ENCODE results near the gene CPEB3. TPM values are rescaled to one million over a fixed set of nuclear protein-coding genes. Genes with fewer than 3 reads are reported as not detected.
"Not testable (repeated sequence)": the region's sequence is repeated elsewhere in the genome, so short reads cannot be mapped to it uniquely, and the experiment has no call there.

CPEB3 gene
- total and polyA plus RNA-seq, 8 donors = 2.1 to 7.0 (median 4.4) TPM

DNA sequence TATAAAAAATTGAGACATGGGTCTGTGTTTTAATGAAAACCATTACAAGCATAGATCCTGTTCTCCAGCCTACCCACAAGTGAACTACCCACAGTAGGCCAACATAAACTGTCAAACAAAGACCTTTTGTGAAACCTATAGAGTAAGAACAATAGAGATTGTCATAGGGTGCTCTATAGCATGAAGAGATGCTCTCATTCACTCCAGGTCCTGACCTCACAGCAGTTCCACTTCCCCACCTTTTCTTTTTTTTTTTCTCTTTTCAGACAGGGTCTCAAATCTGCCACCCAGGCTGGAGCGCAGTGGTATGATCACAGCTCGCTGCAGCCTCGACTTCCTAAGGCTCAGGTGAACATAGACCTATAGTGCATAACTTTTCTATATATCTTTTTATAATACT, 72.3 kb downstream of the CPEB3 start:
- 96 to 97% methylated on average over 3 of the region's 3 CpGs for WGBS, 2 donors
- intact Hi-C loops (cut with DNase I) = no loop called here
- TF ChIP-seq, protein P1, sequence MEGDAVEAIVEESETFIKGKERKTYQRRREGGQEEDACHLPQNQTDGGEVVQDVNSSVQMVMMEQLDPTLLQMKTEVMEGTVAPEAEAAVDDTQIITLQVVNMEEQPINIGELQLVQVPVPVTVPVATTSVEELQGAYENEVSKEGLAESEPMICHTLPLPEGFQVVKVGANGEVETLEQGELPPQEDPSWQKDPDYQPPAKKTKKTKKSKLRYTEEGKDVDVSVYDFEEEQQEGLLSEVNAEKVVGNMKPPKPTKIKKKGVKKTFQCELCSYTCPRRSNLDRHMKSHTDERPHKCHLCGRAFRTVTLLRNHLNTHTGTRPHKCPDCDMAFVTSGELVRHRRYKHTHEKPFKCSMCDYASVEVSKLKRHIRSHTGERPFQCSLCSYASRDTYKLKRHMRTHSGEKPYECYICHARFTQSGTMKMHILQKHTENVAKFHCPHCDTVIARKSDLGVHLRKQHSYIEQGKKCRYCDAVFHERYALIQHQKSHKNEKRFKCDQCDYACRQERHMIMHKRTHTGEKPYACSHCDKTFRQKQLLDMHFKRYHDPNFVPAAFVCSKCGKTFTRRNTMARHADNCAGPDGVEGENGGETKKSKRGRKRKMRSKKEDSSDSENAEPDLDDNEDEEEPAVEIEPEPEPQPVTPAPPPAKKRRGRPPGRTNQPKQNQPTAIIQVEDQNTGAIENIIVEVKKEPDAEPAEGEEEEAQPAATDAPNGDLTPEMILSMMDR (IDR thresholded peaks at IDR 0.05) = no peak

DNA sequence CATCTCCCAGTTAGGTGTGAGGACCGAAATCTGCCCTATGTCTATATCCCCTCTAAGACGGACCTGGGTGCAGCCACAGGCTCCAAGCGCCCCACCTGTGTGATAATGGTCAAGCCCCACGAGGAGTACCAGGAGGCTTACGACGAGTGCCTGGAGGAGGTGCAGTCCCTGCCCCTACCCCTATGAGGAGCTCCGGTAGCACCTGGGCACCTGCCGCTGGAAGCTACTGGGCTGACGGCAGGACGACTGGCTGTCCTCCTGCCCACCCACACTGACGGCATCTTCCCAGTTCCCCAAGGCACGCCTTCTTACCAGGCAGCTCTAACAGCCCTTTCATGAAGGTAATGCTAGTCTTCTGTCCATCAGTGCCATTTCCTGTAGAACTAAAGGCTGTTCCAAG, 74.3 kb downstream of the CPEB3 start:
- H3K4me1 ChIP-seq; DNase-seq; H3K36me3 ChIP-seq; H3K27me3 ChIP-seq; H3K4me3 ChIP-seq; intact Hi-C loops (cut with DNase I); H3K9me3 ChIP-seq; H3K27ac ChIP-seq; FAIRE-seq: not testable (repeated sequence)
- 94 to 96% methylated on average over 12 of the region's 12 CpGs for whole genome bisulfite sequencing, 2 donors
- peak in 1 of 4 donors; percentile 44 for ATAC-seq

More for the DNA sequence above, 72.3 kb downstream of the CPEB3 start:
- no peak for ATAC-seq
- DNase-seq = no peak
- H3K4me1 ChIP-seq = no peaks in the 10 kb centered on the region
- no peaks in the 10 kb centered on the region for H3K9me3 ChIP-seq
- H3K4me3 ChIP-seq = no peak overlapping the region
- no peak for FAIRE-seq
- no peaks in the 10 kb centered on the region for H3K27me3 ChIP-seq
- no peak overlapping the region for H3K27ac ChIP-seq
- H3K36me3 ChIP-seq = no peaks in the 10 kb centered on the region

DNA sequence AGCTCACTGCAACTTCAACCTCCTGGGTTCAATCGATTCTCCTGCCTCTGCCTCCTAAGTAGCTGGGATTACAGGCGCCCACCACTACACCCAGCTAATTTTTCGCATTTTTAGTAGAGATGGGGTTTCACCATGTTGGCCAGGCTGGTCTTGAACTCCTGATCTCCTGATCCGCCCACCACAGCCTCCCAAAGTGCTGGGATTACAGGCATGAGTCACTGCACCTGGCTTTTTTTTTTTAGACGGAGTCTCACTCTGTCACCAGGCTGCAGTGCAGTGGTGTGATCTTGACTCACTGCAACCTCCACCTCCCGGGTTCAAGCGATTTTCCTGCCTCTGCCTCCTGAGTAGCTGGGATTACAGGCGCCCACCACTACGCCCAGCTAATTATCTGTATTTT, 75.7 kb downstream of the CPEB3 start:
- WGBS, 2 donors = 94 to 98% methylated on average over 9 of the region's 9 CpGs

DNA sequence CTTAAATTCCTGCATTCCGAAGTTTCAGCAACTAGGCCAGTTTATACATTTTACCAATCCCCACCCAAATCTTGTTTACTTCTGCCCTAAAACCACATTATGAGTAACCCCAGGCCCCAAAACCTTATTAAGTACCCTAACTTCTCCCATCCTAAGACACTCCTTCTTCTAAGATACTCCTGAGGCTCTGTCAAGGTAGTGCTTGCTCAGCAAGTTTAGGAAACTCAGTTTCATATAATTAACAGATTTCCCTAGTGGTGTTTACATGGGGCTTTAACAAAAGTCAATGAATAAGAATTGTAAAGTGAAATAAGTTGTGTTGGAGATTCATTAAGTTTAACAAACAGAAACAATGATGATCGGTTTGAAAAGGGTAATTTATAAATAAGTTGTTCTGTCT, 77.8 kb downstream of the CPEB3 start:
- no peak for FAIRE-seq
- no peaks in the 10 kb centered on the region for H3K36me3 ChIP-seq
- intact Hi-C loops (cut with DNase I) = no loop called here

More for the DNA sequence above, 75.7 kb downstream of the CPEB3 start:
- FAIRE-seq; H3K9me3 ChIP-seq; DNase-seq; ATAC-seq; intact Hi-C loops (cut with DNase I); H3K27me3 ChIP-seq; H3K27ac ChIP-seq; H3K4me3 ChIP-seq; H3K36me3 ChIP-seq: not testable (repeated sequence)
- H3K4me1 ChIP-seq = peaks cover 0 to 12% (median 0%) of the 10 kb centered on the region in 3 donors

DNA sequence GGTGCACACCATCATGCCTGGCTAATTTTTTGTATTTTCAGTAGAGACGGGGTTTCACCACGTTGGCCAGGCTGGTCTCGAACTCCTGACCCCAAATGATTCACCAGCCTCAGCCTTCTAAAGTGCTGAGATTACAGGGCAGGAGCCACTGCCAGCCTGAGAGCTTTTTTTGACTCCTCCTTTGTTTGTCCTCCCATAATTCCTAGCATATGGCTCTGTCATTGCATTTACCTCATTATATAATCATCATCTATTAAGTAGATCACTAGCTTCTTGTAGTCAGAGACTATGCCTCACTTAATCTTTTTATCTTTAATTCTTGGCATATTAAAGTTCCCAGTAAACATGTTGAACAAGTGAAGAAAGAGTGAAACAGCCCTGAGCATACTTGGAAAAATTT, 82.1 kb downstream of the CPEB3 start:
- TF ChIP-seq, protein P1 (IDR thresholded peaks at IDR 0.05) = no peak
- ATAC-seq = no peak
- H3K27me3 ChIP-seq = no peaks in the 10 kb centered on the region
- peaks cover 0 to 16% (median 0%) of the 10 kb centered on the region in 3 donors for H3K4me1 ChIP-seq
- H3K27ac ChIP-seq = no peak overlapping the region
- FAIRE-seq = no peak
- intact Hi-C loops (cut with DNase I) = no loop called here
- H3K36me3 ChIP-seq = no peaks in the 10 kb centered on the region
- 83 to 89% methylated on average over 3 of the region's 3 CpGs for WGBS, 2 donors
- H3K9me3 ChIP-seq = no peaks in the 10 kb centered on the region
- DNase-seq = no peak
- H3K4me3 ChIP-seq = no peak overlapping the region

More for the DNA sequence above, 77.8 kb downstream of the CPEB3 start:
- TF ChIP-seq, protein P1 (IDR thresholded peaks at IDR 0.05) = no peak
- ATAC-seq = no peak
- 93 to 94% methylated on average over 2 of the region's 2 CpGs for WGBS, 2 donors
- Histone ChIP-seq H3K27me3 (no peaks in the 10 kb centered on the region), H3K4me3 (no peak overlapping the region), H3K9me3 (no peaks in the 10 kb centered on the region), H3K27ac (no peak overlapping the region), H3K4me1 (peaks cover 0 to 13% (median 0%) of the 10 kb centered on the region in 3 donors)
- no peak for DNase-seq

DNA sequence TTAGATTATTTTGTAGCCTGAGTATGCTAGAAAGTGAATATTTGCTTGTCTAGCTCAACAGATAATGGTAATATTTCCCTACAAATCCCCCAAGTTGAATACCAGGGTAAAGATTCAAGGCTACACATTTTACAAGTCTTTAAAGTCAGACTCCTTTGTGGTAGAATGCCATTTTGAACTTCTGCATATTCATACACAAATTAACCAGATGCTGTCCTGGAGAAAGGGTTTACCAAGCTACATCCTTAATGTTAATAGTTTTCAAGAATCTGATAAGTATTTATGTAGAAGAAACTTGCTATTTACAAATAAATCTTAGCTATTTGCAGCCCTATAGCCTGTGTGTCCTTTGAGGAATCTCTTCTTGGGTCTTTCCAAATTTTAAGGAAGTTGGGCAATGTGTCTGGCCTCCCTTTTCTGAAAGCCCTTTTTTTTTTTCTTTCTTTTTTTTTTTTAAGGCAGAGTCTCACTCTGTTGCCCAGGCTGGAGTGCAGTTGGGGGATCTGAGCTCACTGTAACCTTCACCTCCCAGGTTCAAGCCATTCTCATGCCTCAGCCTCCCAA, 82.6 kb downstream of the CPEB3 start:
- H3K4me3 ChIP-seq = no peak overlapping the region
- FAIRE-seq = no peak
- no peaks in the 10 kb centered on the region for H3K36me3 ChIP-seq
- no peak for DNase-seq
- no peak for ATAC-seq
- no peaks in the 10 kb centered on the region for H3K27me3 ChIP-seq
- peaks cover 0 to 16% (median 0%) of the 10 kb centered on the region in 3 donors for H3K4me1 ChIP-seq
- TF ChIP-seq, protein P1 (IDR thresholded peaks at IDR 0.05) = no peak
- intact Hi-C loops (cut with DNase I) = no loop called here
- no peak overlapping the region for H3K27ac ChIP-seq
- H3K9me3 ChIP-seq = no peaks in the 10 kb centered on the region

Data from pancreas (tissue), 10 donors.